ENCODE data around the gene RET.

Gene RET

DNA sequence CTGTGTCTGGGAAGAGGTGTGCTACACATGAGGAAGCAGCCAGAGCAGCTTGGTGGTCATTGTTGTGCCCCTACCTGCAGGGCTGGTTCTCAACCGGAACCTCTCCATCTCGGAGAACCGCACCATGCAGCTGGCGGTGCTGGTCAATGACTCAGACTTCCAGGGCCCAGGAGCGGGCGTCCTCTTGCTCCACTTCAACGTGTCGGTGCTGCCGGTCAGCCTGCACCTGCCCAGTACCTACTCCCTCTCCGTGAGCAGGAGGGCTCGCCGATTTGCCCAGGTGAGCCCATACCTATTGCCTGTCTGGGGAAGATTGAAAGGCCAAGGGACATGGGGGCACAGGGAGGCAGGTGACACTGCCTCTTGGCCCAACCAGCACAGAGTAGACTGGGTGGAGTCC is 32.1 kb downstream of the RET start:
- DNase-seq (ENCODE audit: low read depth), result no peak

DNA sequence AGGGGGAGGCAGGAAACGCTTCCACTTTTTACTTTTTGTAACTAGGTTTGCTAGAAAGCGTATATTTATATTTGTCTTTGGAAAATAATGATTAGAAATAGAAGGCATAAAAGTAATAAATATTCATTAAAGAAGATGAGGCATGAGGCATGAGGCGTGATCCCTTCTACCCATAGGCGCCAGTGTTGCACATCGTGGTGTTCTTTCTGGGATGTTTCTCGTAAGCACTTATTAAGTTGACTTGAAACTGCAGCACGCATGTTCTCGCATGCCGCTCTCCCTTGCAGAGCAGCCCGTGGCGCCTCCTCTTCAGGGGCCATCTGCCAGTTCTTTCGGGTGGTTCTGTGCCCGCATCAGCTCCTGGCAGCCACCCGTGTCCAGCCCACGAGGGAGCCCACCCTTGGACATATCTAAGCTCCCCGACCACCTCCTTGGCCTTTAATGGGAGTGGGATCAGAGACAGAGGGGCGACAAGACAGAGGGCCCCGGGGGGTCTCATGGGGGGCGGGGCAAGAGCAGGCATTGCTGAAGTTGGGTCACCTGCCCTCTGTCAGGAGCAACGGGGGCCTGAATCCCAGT is 32.9 kb downstream of the RET start:
- no peak for DNase-seq (ENCODE audit: low read depth)

DNA sequence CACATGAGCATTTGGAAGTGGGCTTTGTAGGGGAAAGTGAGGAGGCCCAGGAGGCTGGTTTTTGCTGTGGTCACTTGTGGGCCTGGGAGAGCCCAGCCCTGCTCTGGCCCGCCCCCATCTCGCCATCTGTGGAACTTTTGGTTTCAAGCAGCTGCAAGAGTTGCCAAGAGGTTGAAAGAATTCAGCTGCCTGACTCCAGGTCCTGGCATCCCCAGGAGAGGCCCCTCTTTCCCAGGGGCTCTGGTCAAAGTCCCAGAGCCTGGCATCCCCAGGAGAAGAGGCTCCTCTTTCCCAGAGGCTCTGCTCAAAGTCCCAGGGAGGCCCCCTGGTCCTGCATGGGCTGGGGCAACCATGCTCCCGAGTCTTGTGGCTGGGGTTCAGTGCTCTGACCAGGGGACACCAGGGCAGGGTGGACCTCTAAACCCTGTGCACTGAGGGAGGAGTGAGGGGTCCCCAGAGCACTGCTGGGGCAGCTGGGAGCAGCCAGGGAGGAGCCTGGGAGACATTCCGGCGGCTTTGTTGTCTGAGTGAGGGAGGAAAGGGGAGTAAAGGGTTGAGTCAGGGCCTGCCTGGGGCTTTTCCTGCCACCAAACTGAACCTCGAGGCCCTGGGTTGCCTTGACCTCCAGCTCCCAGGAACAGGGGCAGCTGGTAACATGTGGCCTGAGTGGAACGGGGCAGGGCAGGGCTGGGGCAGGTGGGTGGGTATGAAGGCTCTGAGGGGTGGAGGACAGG is 33.6 kb downstream of the RET start:
- DNase-seq (ENCODE audit: low read depth), result no peak

DNA sequence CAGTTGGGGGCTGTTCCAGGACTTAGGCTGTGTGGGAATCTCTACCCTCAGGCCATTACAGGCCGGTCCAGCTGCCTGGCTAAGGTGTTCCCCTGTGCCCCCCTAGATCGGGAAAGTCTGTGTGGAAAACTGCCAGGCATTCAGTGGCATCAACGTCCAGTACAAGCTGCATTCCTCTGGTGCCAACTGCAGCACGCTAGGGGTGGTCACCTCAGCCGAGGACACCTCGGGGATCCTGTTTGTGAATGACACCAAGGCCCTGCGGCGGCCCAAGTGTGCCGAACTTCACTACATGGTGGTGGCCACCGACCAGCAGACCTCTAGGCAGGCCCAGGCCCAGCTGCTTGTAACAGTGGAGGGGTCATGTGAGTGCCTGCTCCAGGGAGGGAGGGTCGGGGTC is 34.2 kb downstream of the RET start:
- no peak for DNase-seq (ENCODE audit: low read depth)

DNA sequence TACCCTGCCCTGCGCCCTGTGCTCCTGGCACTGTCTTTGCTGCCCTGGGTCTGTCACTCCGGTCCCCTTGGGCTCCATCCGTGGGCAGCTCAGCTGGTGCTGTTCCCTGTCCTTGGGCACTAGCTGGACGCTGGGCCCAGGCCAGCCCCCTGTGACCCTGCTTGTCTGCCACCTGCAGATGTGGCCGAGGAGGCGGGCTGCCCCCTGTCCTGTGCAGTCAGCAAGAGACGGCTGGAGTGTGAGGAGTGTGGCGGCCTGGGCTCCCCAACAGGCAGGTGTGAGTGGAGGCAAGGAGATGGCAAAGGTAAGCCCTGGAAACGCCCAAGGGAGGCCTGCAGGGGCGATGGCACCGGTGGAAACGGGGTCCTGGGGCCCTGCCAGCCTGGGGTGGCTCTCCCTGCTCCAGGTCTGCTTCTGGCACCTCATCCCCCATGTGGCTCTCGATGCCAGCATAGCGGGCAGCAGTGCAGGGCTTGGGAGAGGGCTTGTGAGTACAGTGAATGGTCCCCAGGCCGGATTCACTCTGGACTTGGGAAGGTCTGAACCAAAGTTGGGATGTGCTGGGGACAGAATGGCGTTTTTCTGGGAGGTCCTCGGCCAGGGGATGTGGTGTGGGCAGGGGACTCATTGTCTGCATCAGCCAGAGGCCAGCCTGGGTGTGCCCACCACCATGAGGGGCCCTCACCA is 35.2 kb downstream of the RET start:
- no peak for DNase-seq (ENCODE audit: low read depth)

DNA sequence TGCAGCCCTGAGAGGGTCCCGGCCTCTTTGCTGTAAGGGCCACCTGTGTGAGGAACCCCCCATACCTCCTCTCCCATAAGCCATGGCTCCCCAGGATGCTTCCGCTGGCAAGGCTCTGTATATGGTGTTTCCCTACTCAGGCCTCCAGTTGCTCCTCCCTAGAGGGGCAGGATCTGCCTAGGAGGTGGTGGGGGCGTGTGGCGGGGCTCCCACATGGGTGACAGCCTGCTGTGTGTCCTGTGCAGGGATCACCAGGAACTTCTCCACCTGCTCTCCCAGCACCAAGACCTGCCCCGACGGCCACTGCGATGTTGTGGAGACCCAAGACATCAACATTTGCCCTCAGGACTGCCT is 35.7 kb downstream of the RET start:
- DNase-seq (ENCODE audit: low read depth), result no peak

DNA sequence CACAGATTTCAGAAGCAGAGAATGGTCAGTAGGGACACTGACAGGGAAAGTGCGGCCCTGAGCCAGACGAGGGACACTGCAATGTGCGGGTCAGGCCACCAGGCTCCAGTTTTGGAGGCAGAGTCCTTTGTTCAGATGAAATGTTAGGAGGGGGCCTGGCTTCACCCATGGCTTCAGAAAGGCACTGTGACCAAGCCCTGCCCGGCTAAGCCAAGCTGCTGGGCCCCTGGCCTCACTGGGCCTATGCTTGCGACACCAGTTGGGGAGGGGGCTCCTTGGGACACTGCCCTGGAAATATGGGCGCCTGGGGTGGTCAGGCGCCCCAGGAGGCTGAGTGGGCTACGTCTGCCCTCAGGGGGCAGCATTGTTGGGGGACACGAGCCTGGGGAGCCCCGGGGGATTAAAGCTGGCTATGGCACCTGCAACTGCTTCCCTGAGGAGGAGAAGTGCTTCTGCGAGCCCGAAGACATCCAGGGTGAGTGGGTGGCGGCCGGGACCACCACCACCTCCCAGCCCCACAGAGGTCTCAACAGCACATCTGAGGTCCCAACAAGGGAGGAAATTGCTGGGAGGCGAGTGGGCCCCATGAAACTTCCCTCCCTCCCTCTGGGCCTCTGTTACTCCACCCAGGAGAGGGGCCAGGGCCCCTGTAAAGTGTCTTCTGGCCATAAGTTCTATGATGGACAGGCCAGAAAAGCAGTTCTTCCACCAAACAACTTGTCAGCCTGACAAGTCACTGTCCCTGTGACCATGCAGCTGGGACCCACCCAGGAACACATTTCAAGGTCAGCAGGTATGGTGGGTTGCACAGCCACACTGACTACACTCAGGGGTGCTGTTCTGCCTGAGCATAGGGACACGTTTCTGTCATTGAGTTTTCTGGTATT is 36.6 kb downstream of the RET start:
- no peak for DNase-seq (ENCODE audit: low read depth)

DNA sequence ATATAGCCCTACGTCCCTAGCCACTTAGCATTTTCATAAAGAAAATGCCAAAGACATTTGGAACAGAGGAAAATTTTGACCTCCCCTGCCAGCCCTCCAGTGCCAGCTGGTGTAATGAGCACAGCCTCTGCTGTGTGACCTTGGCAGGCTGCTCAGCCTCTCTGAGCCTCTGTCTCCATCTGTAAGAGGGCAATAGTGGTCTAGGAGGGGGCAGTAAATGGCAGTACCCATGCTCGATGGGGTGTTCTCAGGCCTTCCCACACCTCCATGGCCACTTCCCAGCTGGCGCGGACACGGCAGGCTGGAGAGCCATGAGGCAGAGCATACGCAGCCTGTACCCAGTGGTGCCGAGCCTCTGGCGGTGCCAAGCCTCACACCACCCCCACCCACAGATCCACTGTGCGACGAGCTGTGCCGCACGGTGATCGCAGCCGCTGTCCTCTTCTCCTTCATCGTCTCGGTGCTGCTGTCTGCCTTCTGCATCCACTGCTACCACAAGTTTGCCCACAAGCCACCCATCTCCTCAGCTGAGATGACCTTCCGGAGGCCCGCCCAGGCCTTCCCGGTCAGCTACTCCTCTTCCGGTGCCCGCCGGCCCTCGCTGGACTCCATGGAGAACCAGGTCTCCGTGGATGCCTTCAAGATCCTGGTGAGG is 37.3 kb downstream of the RET start:
- no peak for DNase-seq (ENCODE audit: low read depth)

DNA sequence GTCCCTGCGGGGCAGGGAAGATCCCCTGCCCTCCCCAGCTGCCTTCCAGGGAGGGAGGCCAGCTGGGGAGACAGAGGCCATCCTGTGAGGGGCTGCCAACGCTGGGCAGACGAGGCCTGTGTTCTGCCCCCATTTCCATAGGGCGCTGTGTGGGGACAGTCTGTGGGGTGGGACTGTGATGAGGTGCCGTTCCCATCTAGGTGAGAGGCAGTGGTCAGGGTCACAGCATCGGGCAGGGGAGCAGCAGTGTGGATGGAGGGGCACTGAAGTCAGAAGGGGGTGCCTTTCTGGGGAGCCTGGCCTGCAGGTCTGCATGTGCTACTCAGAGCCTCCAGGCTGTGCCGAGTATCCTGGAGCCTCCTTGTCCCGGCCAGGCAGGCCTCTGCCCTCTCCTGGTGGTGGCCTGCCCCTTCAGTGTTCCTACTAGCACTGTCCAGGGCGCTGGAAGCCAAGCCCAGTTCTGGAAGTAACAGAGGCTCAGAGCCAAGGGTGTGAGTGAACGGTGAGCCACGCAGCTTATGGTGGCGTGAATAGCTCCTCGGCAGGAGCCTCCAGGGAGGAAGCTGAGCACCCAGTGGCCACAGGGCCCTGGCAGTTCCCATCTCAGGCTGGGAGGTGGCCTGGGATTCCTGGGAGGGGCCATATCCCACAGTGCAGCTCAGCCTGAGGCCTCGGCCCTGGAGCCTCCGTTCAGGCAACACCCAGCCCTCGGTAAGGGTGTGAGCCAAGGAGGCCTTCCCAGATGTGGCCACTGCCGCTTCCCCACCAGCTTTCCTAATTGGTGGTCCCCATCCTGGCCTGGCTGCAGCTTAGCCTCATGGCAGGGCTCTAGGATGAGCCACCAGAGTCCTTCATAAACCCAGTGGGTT is 38.1 kb downstream of the RET start:
- DNase-seq (ENCODE audit: low read depth), result no peak

DNA sequence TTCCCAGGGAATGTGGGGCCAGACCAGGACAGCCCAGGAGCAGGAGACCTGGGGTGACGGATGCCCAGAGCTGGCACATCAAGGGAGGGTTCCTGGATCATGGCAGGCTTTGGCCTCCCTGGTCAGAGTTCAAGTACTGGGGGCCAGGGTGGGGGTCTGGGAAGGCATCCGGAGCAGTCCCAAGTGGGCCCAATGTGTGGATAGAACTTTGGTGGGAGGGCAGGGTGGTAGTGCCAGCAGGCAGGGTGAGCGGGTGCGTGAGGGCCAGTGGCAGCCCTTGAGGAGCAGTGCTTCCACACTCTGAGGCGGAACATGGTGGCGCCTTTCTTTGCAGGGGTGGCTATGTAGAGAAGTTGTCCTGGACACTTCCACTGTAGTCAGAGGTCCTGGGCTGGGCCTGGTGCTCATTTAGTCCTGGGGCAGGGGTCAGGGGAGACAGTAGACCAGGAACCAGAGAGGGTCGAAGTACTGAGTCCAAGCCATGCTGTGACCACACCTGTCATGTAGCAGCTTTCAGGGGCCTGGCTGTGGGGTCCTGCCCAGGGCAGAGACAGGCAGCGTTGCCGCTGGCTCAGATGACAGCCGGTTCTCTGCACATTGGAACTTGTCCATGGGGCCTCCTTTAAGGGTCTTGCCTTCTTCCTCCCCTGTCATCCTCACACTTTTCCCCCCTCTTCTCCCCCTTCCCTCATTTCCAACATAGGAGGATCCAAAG is 39.2 kb downstream of the RET start:
- DNase-seq (ENCODE audit: low read depth), result no peak

DNA sequence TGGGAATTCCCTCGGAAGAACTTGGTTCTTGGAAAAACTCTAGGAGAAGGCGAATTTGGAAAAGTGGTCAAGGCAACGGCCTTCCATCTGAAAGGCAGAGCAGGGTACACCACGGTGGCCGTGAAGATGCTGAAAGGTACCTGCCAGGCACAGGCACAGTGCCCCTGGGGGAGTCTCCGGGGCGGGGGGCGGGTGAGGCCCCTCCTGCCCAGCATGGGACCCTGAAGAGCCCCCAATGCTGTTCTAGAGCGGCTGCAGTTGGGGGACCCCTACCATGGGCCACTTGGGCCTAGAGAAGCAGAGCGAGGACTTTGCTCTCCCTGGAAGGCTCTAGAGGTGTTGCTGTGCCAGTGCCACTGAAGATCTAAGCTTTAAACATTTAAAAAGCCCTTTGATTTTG is 39.7 kb downstream of the RET start:
- no peak for DNase-seq (ENCODE audit: low read depth)

DNA sequence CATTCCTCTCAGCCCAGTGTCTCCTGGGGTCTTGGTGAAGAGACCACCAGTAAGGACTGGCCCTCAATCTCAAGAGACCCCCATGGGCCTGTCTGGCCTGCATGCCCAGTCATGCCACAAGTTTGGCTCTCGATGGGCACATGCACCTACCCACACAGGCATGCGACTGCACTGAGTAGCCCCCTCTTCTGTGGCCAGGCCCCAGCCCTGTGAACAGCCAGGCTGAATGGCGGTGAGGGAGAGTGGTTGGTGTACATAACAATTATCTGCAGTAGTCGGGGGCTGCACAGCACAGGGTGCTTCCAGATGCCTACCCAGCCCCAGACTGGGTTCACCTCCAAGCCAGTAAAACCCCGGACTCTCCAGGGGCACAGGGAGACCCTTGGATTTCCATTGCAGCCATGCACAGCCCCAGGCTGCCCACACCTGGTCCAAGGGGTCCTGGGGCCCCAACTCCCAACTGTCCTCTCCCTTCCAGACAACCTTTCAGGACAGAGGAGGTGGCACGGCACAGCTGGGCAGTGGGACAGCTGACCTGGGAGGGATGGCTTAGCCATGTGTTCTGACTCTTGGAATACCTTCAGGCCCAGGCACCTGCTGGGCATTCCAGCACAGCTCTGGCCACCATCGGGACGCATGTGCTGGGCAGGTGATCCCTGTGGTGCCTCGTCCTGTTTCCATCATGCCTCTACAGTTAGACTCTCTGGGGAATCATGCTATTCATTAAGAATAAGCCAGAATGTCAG is 40.3 kb downstream of the RET start:
- no peak for DNase-seq (ENCODE audit: low read depth)

DNA sequence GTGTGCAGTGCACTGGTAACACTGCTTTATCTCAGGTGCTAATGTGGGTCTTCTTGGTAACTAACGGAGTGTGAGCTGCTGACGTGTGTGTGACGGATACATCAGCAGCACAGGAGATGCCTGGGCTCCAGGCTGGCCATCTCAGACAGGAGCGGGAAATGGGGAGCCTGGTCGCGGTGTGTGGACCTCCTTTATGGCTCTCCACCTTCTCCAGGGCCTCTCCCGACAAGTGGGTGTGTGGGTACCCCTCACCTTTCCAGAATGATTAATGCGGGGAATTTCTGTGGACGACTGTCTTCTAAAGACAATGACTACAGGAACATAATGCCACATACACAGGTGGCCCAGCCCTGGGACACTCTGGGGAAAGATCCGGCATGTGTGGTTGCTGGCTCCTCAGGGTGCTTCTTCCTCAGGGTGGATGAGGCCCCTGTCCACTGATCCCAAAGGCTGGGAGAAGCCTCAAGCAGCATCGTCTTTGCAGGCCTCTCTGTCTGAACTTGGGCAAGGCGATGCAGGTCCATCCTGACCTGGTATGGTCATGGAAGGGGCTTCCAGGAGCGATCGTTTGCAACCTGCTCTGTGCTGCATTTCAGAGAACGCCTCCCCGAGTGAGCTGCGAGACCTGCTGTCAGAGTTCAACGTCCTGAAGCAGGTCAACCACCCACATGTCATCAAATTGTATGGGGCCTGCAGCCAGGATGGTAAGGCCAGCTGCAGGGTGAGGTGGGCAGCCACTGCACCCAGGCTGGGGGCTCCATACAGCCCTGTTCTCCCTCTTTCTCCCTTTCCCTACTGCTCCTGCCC is 41.1 kb downstream of the RET start:
- DNase-seq (ENCODE audit: low read depth), result no peak

DNA sequence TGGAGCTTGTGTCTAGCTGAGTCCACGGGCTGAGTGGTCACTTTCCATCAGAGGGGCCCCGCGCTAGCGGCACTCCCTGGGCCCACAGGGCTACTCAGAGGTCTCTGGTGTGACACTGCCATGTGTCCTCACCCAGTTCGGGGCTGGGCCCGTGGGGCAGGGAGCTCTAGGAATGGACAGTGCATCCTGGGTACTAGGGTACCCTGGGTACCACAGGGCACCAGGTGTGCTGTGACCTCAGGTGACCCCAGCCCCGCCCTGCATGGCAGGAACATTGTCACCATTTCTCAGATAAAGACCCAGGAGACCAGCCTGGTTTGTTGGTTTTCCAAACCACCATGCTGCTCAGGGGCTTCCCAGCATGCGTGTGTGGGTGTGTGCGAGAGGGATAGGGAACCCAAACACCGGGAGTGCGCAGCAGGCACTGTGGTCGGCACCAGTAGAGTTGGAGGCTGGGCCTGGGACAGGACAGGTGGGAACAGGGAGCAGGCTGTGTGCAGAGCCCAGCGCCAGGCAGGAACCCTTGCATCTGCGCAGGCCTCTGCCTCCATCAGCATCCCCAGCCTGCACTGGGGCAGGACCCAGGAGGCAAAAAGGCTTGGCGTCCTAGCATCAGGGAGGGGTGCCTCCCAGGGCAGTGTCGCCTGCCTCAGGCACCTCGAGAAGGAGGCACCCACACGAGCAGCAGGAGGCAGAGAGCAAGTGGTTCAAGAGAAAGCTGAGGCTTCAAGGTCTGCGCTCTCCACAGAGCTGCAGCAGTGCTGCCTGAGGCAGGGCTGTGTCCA is 42.0 kb downstream of the RET start:
- DNase-seq (ENCODE audit: low read depth), result no peak

DNA sequence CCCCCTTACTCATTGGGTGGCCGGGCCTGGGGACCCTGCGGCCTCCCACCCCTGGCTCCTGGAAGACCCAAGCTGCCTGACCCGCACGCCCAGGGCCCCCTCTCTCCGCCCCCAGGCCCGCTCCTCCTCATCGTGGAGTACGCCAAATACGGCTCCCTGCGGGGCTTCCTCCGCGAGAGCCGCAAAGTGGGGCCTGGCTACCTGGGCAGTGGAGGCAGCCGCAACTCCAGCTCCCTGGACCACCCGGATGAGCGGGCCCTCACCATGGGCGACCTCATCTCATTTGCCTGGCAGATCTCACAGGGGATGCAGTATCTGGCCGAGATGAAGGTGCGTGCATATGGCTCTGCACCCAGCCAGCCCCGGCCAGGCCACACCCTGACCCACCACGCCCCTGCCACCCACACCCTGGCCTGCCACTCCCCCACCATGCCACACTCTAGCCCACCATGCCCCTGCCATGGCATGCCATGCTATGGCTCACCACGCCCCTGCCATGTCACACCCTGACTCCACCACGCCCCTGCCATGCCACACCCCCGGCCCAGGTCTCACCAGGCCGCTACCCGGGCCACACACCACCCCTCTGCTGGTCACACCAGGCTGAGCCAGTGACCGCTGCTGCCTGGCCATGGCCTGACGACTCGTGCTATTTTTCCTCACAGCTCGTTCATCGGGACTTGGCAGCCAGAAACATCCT is 42.7 kb downstream of the RET start:
- DNase-seq (ENCODE audit: low read depth), result no peak

DNA sequence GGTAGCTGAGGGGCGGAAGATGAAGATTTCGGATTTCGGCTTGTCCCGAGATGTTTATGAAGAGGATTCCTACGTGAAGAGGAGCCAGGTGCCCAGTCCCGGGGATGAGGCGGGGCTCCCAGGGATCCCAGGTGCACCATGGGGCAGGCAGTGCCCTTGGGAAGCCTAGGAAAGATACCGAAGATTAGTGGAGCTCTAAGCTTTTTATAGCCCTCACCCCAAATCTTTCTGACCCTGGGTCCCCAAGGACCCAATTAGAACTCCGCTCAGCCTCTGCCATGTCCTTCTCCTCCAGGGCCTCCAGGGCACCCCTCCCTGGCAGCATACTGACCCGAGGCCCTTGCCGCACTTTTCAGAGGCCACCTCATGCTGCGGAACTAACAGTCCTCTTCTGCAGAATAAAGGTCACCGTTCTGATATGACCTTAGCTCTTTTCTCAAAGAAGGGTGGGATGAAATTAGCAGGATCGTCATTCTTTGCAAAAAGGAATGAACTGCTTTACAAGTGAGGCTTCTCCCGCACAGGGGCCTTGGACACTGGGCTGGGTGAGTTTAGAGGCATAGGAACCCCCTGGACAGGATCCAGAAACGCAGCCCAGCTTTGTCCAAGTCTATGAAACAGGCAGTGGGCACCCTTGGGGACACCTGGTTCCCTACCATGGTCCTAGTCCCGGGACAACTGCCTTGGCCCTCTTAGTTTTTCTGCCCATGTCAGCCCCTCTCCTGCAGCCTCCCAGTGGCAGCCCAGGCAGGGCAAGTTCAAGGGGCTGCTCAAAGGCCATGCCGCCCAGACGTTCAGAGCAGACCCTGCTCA is 43.5 kb downstream of the RET start:
- DNase-seq (ENCODE audit: low read depth), result no peak

DNA sequence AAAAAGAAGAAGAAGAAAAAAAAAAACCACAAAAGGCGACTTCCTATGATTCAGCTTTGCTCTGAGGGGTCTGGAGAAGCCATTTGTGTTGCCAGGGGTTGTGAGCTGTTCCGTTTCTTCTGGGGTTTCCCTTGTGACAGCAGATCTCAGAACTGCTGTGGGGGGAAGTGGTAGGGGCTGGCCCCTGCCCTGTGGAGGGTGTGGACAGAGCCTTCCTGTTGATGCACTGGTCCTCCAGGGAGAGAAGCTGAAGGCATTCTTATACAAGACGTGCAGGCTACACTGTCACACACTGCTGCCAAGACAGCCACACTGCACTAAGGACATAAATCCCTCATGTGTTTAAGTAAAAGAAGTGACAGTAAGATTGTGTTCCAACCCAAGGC is 44.1 kb downstream of the RET start:
- no peak for DNase-seq (ENCODE audit: low read depth)

All from stromal cell of bone marrow (primary cell).